GM23338 (cell line): Measurements from ENCODE around the gene QRICH1. TPM values are rescaled to one million over a fixed set of nuclear protein-coding genes. Genes with fewer than 3 reads are reported as not detected.

Experiments
- ATAC-seq: fragments of 200-7000 bp; cut with Tn5 transposase; 3 replicates; pipeline ENCODE4 v1.9.1; 2020
- DNase-seq: peaks from one replicate; pipeline ENCODE4 v3.0.0-alpha.2; 2015; ENCODE audit warnings: low spot score
- H2AFZ ChIP-seq: fragments of 200-600 bp; sonication (generic); 2 replicates; pipeline ENCODE4 v1.8.0; 2016; ENCODE audit warnings: antibody characterized with exemption, mild to moderate bottlenecking, moderate library complexity
- H3F3A ChIP-seq: fragments of 200-600 bp; sonication (generic); replicated peaks from 2 replicates; pipeline ENCODE4 v1.8.0; 2017; ENCODE audit warnings: antibody characterized with exemption, mixed run types, low read depth
- H3K27ac ChIP-seq: fragments of 200-600 bp; sonication (generic); 2 replicates; pipeline ENCODE4 v1.6.1; 2016; ENCODE audit warnings: low read depth
- H3K27me3 ChIP-seq: fragments of 200-600 bp; sonication (generic); 2 replicates; pipeline ENCODE4 v1.8.0; 2016; ENCODE audit warnings: mild to moderate bottlenecking, mixed run types, moderate library complexity; ENCODE audit not compliant: insufficient read depth
- H3K36me3 ChIP-seq: fragments of 200-600 bp; sonication (generic); 2 replicates; pipeline ENCODE4 v1.8.0; 2016; ENCODE audit warnings: mild to moderate bottlenecking; ENCODE audit not compliant: insufficient read depth
- H3K4me1 ChIP-seq: fragments of 200-600 bp; sonication (generic); 2 replicates; pipeline ENCODE4 v1.8.0; 2016; ENCODE audit warnings: mild to moderate bottlenecking, moderate library complexity; ENCODE audit not compliant: insufficient read depth
- H3K4me2 ChIP-seq: fragments of 200-600 bp; sonication (generic); 2 replicates; pipeline ENCODE4 v1.7.1; 2017; ENCODE audit warnings: mixed run types
- H3K4me3 ChIP-seq: fragments of 200-600 bp; sonication (generic); 2 replicates; pipeline ENCODE4 v1.6.1; 2016; ENCODE audit warnings: mixed run types
- H3K79me2 ChIP-seq: fragments of 200-600 bp; sonication (generic); replicated peaks from 2 replicates; pipeline ENCODE4 v1.8.0; 2017; ENCODE audit warnings: mild to moderate bottlenecking; ENCODE audit not compliant: insufficient read depth
- H3K9me2 ChIP-seq: fragments of 200-600 bp; sonication (generic); 2 replicates; pipeline ENCODE4 v1.8.0; 2017; ENCODE audit not compliant: insufficient read depth
- H4K20me1 ChIP-seq: fragments of 200-600 bp; sonication (generic); replicated peaks from 2 replicates; pipeline ENCODE4 v1.8.0; 2017; ENCODE audit warnings: mild to moderate bottlenecking; ENCODE audit not compliant: insufficient read depth
- H3K27ac Mint-ChIP-seq: 2 replicates; pipeline ENCODE4 v1.8.0; 2020; ENCODE audit warnings: inconsistent platforms, mild to moderate bottlenecking, moderate library complexity, mixed read lengths
- H3K27me3 Mint-ChIP-seq: 3 replicates; pipeline ENCODE4 v1.8.0; 2022; ENCODE audit warnings: low read depth, mild to moderate bottlenecking, moderate library complexity, mixed read lengths, inconsistent platforms; ENCODE audit not compliant: insufficient read depth, poor library complexity
- H3K36me3 Mint-ChIP-seq: 3 replicates; pipeline ENCODE4 v1.8.0; 2021; ENCODE audit warnings: low read depth, mild to moderate bottlenecking, inconsistent platforms, moderate library complexity, mixed read lengths
- H3K4me1 Mint-ChIP-seq: 3 replicates; pipeline ENCODE4 v1.8.0; 2020; ENCODE audit warnings: mild to moderate bottlenecking, inconsistent platforms, mixed read lengths
- H3K4me3 Mint-ChIP-seq: 3 replicates; pipeline ENCODE4 v1.8.0; 2021; ENCODE audit warnings: moderate library complexity, mild to moderate bottlenecking, inconsistent platforms, mixed read lengths
- H3K9me3 Mint-ChIP-seq: 3 replicates; pipeline ENCODE4 v1.8.0; 2020; ENCODE audit warnings: moderate library complexity, mild to moderate bottlenecking, inconsistent platforms, mixed read lengths
- CREB1 ChIP-seq: fragments of 250-450 bp; sonication (Bioruptor Pico); IDR thresholded peaks from 2 replicates; pipeline ENCODE4 v1.5.0; 2020; ENCODE audit warnings: low read depth, mild to moderate bottlenecking, moderate library complexity
- CTCF ChIP-seq, 2 experiments: fragments of 200-600 bp in 1 of 2; sonication (generic) in 1 of 2; conservative IDR thresholded peaks; 2 replicates each; pipeline versions ENCODE4 v1.5.1 to v1.6.1; 2016 to 2017; ENCODE audit warnings: antibody characterized with exemption in 2 of 2, low read depth in 2 of 2, mild to moderate bottlenecking in 2 of 2, moderate library complexity in 1 of 2
- EZH2 ChIP-seq: fragments of 200-600 bp; sonication (generic); IDR thresholded peaks from one replicate; pipeline ENCODE4 v1.8.0; 2017; ENCODE audit warnings: antibody characterized with exemption, mild to moderate bottlenecking, low read depth; ENCODE audit not compliant: unreplicated experiment
- EZH2phosphoT487 ChIP-seq: fragments of 200-600 bp; sonication (generic); IDR thresholded peaks from one replicate; pipeline ENCODE4 v1.8.1; 2018; ENCODE audit warnings: antibody characterized with exemption; ENCODE audit not compliant: unreplicated experiment
- JUNB ChIP-seq: IDR thresholded peaks from one replicate; pipeline ENCODE4 v1.6.1; 2016; ENCODE audit warnings: antibody characterized with exemption; ENCODE audit not compliant: unreplicated experiment
- NANOG ChIP-seq: IDR thresholded peaks from 2 replicates; pipeline ENCODE4 v1.6.1; 2016; ENCODE audit warnings: antibody characterized with exemption, borderline replicate concordance
- POLR2AphosphoS5 ChIP-seq: IDR thresholded peaks from 2 replicates; pipeline ENCODE4 v1.6.1; 2016; ENCODE audit warnings: antibody characterized with exemption, low read depth
- REST ChIP-seq: IDR thresholded peaks from one replicate; pipeline ENCODE4 v1.6.1; 2018; ENCODE audit warnings: antibody characterized with exemption; ENCODE audit not compliant: unreplicated experiment
- STAT1 ChIP-seq: IDR thresholded peaks from one replicate; pipeline ENCODE4 v1.6.1; 2016; ENCODE audit warnings: antibody characterized with exemption; ENCODE audit not compliant: unreplicated experiment
- ZNF114 ChIP-seq: fragments of 250-450 bp; sonication (Bioruptor Pico); IDR thresholded peaks from 2 replicates; pipeline ENCODE4 v1.5.0; 2020; ENCODE audit warnings: mild to moderate bottlenecking, moderate library complexity
- ZNF331 ChIP-seq: fragments of 250-450 bp; sonication (Bioruptor Pico); IDR thresholded peaks from 2 replicates; pipeline ENCODE4 v1.5.0; 2020; ENCODE audit warnings: low read depth, mild to moderate bottlenecking, moderate library complexity
- polyA plus RNA-seq: library from polyadenylated mRNA; unstranded; fragments of >200 nt; fragmentation: Nextera tagmentation; extraction: Ambion mirVana; gene quantifications from 2 replicates; pipeline ENCODE4 v1.2.1, GENCODE V29; 2016
- total RNA-seq: library from RNA; depleted of rRNA; stranded (reverse); fragments of >200 nt; shearing (Covaris generic); gene quantifications from 2 replicates; pipeline ENCODE4 v1.2.3, GENCODE V29; 2014
- TF ChIP-seq, protein P1 (sequence below): fragments of 250-450 bp; sonication (Bioruptor Pico); IDR thresholded peaks from 2 replicates; pipeline ENCODE4 v1.5.0; 2020; ENCODE audit warnings: mild to moderate bottlenecking, moderate library complexity
- TF ChIP-seq, protein P2 (sequence below): IDR thresholded peaks from 2 replicates; pipeline ENCODE4 v1.6.1; 2016; ENCODE audit warnings: antibody characterized with exemption

QRICH1 gene
- total and polyA plus RNA-seq, 2 experiments from 2014 or later: 66.9 to 149 TPM

DNA sequence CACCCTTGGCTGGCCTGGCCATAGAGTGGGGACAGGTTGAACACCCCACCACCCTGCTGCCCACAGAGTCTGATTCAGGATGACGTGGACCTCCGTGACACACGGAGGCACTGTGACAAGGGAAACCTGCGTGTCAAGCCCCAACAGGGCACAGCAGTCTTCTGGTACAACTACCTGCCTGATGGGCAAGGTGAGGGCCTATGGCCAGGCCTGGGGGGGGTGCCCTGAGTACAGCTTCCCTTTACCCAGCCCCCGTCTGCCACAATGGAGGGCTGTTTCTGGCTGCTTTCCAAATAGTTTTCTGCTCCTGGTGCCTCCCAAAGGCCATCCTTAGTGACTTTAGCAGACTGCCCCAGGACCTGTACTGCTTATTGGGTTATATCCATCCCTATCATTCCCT is 87.9 kb downstream of the QRICH1 start:
- peak overlapping the region; percentile 99 for H3K4me3 ChIP-seq
- no peak overlapping the region for H3K27ac Mint-ChIP-seq
- peaks cover 35% of the 10 kb centered on the region for H3K79me2 ChIP-seq
- H2AFZ ChIP-seq: no peak overlapping the region; the same call in 1 of the 2 replicates
- peak overlapping the region; percentile 95 for H3K4me2 ChIP-seq
- peaks cover 15% of the 10 kb centered on the region for H3K4me1 Mint-ChIP-seq
- no peak for ATAC-seq
- H3K27ac ChIP-seq: no peak overlapping the region
- no peaks in the 10 kb centered on the region for H3K36me3 ChIP-seq
- H3K4me1 ChIP-seq: peaks cover 9% of the 10 kb centered on the region
- H3K27me3 Mint-ChIP-seq: peaks cover 12% of the 10 kb centered on the region
- H3K27me3 ChIP-seq: no peaks in the 10 kb centered on the region
- H3K9me3 Mint-ChIP-seq: peaks cover 3% of the 10 kb centered on the region; the same call in 2 of the 3 replicates
- peaks cover 14% of the 10 kb centered on the region for H3K36me3 Mint-ChIP-seq
- H3K9me2 ChIP-seq: no peaks in the 10 kb centered on the region; the same call in 1 of the 2 replicates
- peaks cover 18% of the 10 kb centered on the region for H4K20me1 ChIP-seq
- peak overlapping the region; percentile 98 for H3K4me3 Mint-ChIP-seq
- 0 out of 2 replicates have a peak, but pooled peaks cover 5% of the 10 kb centered on the region for H3F3A ChIP-seq
- no peak for DNase-seq
- TF ChIP-seq ZNF331 (CRISPR knock-in tag) (no peak), STAT1 (no peak), JUNB (no peak), NANOG (no peak), CREB1 (CRISPR knock-in tag) (no peak), ZNF114 (CRISPR knock-in tag) (no peak), CTCF (conservative IDR thresholded peaks at IDR 0.05; ENCODE audit: low read depth in 2 of 2) (no peak), EZH2 (no peak), EZH2phosphoT487 (no peak), POLR2AphosphoS5 (no peak), REST (no peak)
- TF ChIP-seq, protein P1, sequence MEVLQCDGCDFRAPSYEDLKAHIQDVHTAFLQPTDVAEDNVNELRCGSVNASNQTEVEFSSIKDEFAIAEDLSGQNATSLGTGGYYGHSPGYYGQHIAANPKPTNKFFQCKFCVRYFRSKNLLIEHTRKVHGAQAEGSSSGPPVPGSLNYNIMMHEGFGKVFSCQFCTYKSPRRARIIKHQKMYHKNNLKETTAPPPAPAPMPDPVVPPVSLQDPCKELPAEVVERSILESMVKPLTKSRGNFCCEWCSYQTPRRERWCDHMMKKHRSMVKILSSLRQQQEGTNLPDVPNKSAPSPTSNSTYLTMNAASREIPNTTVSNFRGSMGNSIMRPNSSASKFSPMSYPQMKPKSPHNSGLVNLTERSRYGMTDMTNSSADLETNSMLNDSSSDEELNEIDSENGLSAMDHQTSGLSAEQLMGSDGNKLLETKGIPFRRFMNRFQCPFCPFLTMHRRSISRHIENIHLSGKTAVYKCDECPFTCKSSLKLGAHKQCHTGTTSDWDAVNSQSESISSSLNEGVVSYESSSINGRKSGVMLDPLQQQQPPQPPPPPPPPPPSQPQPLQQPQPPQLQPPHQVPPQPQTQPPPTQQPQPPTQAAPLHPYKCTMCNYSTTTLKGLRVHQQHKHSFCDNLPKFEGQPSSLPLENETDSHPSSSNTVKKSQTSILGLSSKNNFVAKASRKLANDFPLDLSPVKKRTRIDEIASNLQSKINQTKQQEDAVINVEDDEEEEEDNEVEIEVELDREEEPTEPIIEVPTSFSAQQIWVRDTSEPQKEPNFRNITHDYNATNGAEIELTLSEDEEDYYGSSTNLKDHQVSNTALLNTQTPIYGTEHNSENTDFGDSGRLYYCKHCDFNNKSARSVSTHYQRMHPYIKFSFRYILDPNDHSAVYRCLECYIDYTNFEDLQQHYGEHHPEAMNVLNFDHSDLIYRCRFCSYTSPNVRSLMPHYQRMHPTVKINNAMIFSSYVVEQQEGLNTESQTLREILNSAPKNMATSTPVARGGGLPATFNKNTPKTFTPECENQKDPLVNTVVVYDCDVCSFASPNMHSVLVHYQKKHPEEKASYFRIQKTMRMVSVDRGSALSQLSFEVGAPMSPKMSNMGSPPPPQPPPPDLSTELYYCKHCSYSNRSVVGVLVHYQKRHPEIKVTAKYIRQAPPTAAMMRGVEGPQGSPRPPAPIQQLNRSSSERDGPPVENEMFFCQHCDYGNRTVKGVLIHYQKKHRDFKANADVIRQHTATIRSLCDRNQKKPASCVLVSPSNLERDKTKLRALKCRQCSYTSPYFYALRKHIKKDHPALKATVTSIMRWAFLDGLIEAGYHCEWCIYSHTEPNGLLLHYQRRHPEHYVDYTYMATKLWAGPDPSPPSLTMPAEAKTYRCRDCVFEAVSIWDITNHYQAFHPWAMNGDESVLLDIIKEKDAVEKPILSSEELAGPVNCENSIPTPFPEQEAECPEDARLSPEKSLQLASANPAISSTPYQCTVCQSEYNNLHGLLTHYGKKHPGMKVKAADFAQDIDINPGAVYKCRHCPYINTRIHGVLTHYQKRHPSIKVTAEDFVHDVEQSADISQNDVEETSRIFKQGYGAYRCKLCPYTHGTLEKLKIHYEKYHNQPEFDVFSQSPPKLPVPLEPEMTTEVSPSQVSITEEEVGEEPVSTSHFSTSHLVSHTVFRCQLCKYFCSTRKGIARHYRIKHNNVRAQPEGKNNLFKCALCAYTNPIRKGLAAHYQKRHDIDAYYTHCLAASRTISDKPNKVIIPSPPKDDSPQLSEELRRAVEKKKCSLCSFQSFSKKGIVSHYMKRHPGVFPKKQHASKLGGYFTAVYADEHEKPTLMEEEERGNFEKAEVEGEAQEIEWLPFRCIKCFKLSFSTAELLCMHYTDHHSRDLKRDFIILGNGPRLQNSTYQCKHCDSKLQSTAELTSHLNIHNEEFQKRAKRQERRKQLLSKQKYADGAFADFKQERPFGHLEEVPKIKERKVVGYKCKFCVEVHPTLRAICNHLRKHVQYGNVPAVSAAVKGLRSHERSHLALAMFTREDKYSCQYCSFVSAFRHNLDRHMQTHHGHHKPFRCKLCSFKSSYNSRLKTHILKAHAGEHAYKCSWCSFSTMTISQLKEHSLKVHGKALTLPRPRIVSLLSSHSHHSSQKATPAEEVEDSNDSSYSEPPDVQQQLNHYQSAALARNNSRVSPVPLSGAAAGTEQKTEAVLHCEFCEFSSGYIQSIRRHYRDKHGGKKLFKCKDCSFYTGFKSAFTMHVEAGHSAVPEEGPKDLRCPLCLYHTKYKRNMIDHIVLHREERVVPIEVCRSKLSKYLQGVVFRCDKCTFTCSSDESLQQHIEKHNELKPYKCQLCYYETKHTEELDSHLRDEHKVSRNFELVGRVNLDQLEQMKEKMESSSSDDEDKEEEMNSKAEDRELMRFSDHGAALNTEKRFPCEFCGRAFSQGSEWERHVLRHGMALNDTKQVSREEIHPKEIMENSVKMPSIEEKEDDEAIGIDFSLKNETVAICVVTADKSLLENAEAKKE: no peak
- TF ChIP-seq, protein P2, sequence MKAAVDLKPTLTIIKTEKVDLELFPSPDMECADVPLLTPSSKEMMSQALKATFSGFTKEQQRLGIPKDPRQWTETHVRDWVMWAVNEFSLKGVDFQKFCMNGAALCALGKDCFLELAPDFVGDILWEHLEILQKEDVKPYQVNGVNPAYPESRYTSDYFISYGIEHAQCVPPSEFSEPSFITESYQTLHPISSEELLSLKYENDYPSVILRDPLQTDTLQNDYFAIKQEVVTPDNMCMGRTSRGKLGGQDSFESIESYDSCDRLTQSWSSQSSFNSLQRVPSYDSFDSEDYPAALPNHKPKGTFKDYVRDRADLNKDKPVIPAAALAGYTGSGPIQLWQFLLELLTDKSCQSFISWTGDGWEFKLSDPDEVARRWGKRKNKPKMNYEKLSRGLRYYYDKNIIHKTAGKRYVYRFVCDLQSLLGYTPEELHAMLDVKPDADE: no peak
